Gastroesophageal sphincter (tissue), 4 donors: Measurements from ENCODE around the gene XYLT2. TPM values are rescaled to one million over a fixed set of nuclear protein-coding genes. Genes with fewer than 3 reads are reported as not detected.
A peak's percentile ranks its signal among the peaks of the same experiment; 100 is the strongest.

Source experiments
- ATAC-seq: fragments of 150-250 bp; one replicate; pipeline ENCODE4 v1.9.1; 2016; ENCODE audit warnings: mild to moderate bottlenecking, moderate library complexity
- H3K27ac ChIP-seq, 4 donors: fragments of 200-600 bp; sonication (generic) in 3 of 4; 1 replicate in 3 of 4; 2 replicates in 1 of 4; pipeline ENCODE4 v1.5.1; 2016 to 2019
- H3K27me3 ChIP-seq: fragments of 200-600 bp; sonication (generic); one replicate; pipeline ENCODE4 v1.5.1; 2019
- H3K36me3 ChIP-seq, 2 donors: fragments of 200-600 bp; sonication (generic); one replicate each; pipeline ENCODE4 v1.5.1; 2019; ENCODE audit warnings: control low read depth in 1 of 2
- H3K4me1 ChIP-seq, 3 donors: fragments of 200-600 bp; sonication (generic); 1 replicate in 2 of 3; 2 replicates in 1 of 3; pipeline ENCODE4 v1.5.1; 2016 to 2019; ENCODE audit warnings: control low read depth in 2 of 3
- H3K4me3 ChIP-seq, 2 donors: fragments of 200-600 bp; sonication (generic); one replicate each; pipeline ENCODE4 v1.5.1; 2019; ENCODE audit warnings: mild to moderate bottlenecking in 1 of 2, moderate library complexity in 1 of 2
- H3K9me3 ChIP-seq, 3 donors: fragments of 200-600 bp; sonication (generic); one replicate each; pipeline ENCODE4 v1.5.1; 2017 to 2019; ENCODE audit warnings: control low read depth in 2 of 3
- EP300 ChIP-seq: sonication (generic); formaldehyde crosslinking; IDR thresholded peaks from one replicate; pipeline ENCODE4 v1.6.1; 2017; ENCODE audit warnings: antibody characterized with exemption, mild to moderate bottlenecking
- POLR2A ChIP-seq, 2 donors: fragments of 450-650 bp; IDR thresholded peaks; one replicate each; pipeline ENCODE4 v1.6.1; 2017; ENCODE audit warnings: antibody characterized with exemption in 2 of 2, mild to moderate bottlenecking in 2 of 2, moderate library complexity in 1 of 2
- POLR2AphosphoS5 ChIP-seq: sonication (generic); formaldehyde crosslinking; IDR thresholded peaks from one replicate; pipeline ENCODE4 v1.6.1; 2017; ENCODE audit warnings: antibody characterized with exemption
- WGBS, 2 donors: methylation state at CpG; one replicate each; pipeline ENCODE4 v1.1.5; 2018; ENCODE audit warnings: low coverage in 1 of 2; 5-methylcytosine and 5-hydroxymethylcytosine counted together
- total RNA-seq, 4 donors: library from RNA; depleted of rRNA; stranded (reverse); fragments of >200 nt; gene quantifications; one replicate each; pipeline ENCODE4 v1.1.0, GENCODE V29; 2016
- TF ChIP-seq, protein P1 (sequence below), 4 experiments: fragments of 200-600 bp in 2 of 4; fragments of 450-650 bp in 2 of 4; sonication (generic) in 1 of 4; IDR thresholded peaks; one replicate each; pipeline ENCODE4 v1.5.1; 2017 to 2019; ENCODE audit warnings: antibody characterized with exemption in 4 of 4, mild to moderate bottlenecking in 2 of 4, moderate library complexity in 2 of 4

The XYLT2 gene
- total RNA-seq, 4 donors from 2014 or later, result 19.4 to 30.7 (median 23.4) TPM

DNA sequence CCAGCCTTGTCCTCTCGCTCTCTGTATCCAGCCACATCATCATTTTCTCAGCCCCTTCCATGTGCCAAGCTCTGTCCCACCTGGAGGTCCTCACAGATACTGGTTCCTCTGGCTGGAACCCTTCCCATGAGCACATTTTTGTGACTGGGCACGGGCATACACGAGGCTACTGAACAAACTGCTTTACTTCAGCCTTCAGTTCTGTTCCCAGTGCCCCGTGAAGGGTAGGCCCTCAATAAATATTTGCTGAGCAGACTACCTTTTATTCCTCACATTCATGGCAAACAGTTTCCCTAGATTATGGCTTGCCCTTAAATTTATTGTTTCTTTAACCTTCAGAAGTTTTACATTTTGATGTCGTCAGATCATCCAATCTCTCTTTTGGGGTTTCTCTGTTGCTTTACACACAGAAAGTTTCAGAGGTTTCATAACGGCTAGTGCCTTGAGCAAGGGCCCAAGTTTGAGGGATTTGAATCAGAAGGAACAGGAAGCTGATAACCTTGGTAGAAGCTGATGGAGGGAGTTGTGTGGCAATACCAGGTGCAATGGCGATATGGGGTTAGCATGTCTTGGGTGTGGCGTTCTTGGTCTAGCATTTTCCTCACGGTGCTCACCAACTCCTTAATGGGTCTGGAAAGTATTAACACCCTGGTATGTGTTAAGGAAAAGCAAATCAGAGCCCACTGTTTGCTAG is 43.9 kb upstream of the XYLT2 start:
- no peaks in the 10 kb centered on the region for H3K36me3 ChIP-seq
- no peak overlapping the region for H3K4me3 ChIP-seq
- TF ChIP-seq POLR2AphosphoS5 (no peak), POLR2A (IDR thresholded peaks at IDR 0.05) (no peak), EP300 (no peak)
- TF ChIP-seq, protein P1, sequence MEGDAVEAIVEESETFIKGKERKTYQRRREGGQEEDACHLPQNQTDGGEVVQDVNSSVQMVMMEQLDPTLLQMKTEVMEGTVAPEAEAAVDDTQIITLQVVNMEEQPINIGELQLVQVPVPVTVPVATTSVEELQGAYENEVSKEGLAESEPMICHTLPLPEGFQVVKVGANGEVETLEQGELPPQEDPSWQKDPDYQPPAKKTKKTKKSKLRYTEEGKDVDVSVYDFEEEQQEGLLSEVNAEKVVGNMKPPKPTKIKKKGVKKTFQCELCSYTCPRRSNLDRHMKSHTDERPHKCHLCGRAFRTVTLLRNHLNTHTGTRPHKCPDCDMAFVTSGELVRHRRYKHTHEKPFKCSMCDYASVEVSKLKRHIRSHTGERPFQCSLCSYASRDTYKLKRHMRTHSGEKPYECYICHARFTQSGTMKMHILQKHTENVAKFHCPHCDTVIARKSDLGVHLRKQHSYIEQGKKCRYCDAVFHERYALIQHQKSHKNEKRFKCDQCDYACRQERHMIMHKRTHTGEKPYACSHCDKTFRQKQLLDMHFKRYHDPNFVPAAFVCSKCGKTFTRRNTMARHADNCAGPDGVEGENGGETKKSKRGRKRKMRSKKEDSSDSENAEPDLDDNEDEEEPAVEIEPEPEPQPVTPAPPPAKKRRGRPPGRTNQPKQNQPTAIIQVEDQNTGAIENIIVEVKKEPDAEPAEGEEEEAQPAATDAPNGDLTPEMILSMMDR (IDR thresholded peaks at IDR 0.05), result no peak
- peaks cover 0 to 22% (median 8%) of the 10 kb centered on the region in 3 donors for H3K4me1 ChIP-seq
- no peaks in the 10 kb centered on the region for H3K9me3 ChIP-seq
- no peak overlapping the region for H3K27ac ChIP-seq
- ATAC-seq, result no peak
- no peaks in the 10 kb centered on the region for H3K27me3 ChIP-seq
- WGBS, 2 donors, result 79 to 90% methylated on average over 5 to 9 of the region's 9 CpGs

DNA sequence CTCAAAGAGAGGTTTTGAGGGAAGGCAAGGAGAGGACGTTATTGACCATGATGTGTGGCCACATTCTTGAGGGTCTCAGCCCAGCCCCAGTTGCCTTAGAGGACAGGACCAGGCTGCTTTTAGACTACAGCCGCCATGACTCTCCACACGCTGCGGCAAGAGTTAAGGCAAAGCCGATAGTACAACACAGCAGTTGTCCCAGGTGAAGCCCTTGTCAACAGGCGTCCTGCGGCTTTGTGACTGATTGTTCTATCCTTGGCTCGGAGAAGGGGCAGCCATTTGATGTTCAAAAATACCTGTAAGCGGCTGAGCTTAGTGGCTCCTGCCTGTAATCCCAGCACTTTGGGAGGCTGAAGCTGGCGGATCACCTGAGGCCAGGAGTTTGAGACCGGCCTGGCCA is 42.9 kb upstream of the XYLT2 start:
- no peaks in the 10 kb centered on the region for H3K36me3 ChIP-seq
- no peak for ATAC-seq

DNA sequence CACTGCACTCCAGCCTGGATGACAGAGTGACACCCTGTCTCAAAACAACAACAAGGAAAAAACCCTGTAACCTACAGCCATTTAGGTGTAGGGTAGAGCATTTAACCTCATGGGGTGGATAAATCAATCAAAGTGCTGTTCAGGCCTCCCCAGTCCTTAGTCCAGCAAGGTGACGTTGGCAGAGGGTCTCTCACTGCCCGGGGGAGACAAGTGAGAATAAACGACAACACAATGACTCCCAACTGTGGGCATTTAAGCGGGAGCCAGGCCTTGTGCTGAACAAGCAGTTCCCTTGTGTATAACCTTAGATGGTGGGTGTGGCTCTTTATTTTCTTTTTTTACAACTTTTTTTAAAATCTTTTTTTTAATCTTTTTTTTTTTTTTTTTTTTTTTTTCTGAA is 42.3 kb upstream of the XYLT2 start:
- TF ChIP-seq, protein P1 (IDR thresholded peaks at IDR 0.05), result no peak
- TF ChIP-seq POLR2A (IDR thresholded peaks at IDR 0.05) (no peak), EP300 (no peak), POLR2AphosphoS5 (no peak)
- H3K36me3 ChIP-seq, result no peaks in the 10 kb centered on the region
- H3K27ac ChIP-seq, result no peak overlapping the region
- no peak for ATAC-seq
- H3K27me3 ChIP-seq, result no peaks in the 10 kb centered on the region
- WGBS, 2 donors, result 92 to 93% methylated on average over 4 of the region's 4 CpGs
- peaks cover 0 to 18% (median 8%) of the 10 kb centered on the region in 3 donors for H3K4me1 ChIP-seq
- no peaks in the 10 kb centered on the region for H3K9me3 ChIP-seq
- no peak overlapping the region for H3K4me3 ChIP-seq

More for the DNA sequence above, 42.9 kb upstream of the XYLT2 start:
- Histone ChIP-seq H3K9me3 (no peaks in the 10 kb centered on the region), H3K27me3 (no peaks in the 10 kb centered on the region), H3K27ac (no peak overlapping the region), H3K4me1 (peaks cover 0 to 18% (median 8%) of the 10 kb centered on the region in 3 donors), H3K4me3 (no peak overlapping the region)
- TF ChIP-seq POLR2AphosphoS5, result no peak
- TF ChIP-seq EP300, result no peak
- TF ChIP-seq, protein P1 (IDR thresholded peaks at IDR 0.05), result no peak
- no peak for TF ChIP-seq POLR2A (IDR thresholded peaks at IDR 0.05)
- 70 to 87% methylated on average over 2 to 6 of the region's 11 CpGs for WGBS, 2 donors

DNA sequence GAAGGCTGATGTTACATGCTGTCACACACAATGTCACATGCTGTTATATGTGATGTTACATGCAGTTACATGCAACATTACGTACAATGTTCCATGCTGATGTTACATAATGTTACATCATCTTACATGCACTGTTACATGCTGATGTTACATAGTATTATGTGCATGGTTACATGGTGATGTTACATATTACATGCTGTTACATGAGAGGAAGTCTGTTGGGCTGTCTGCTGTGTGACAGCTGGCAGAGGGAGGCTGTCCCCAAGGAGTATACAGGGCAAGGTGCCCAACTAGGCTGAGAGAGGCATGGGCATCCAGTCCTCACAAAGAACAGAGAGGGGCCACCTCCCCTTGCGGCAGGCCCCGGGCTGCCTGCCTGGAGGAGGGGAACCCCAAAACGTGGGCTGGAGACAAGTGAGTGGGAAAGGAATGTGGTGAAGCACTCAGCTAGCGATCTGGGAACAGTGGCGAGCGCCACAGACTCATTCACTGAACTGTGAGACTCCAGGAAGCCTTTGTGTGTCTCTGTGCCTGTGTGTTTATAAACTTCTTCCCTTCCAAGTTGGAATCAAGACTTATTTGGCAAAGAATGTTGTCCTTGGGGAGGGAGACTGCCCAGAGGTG is 41.0 kb upstream of the XYLT2 start:
- Histone ChIP-seq H3K27ac (peak overlapping the region in 1 of 4 donors; percentile 7), H3K27me3 (no peaks in the 10 kb centered on the region), H3K4me1 (peaks cover 0 to 18% (median 8%) of the 10 kb centered on the region in 3 donors), H3K36me3 (no peaks in the 10 kb centered on the region), H3K4me3 (no peak overlapping the region), H3K9me3 (no peaks in the 10 kb centered on the region)
- peak; percentile 45 for ATAC-seq
- WGBS, 2 donors, result 0 to 22% methylated on average over 4 to 5 of the region's 7 CpGs
- TF ChIP-seq, protein P1 (IDR thresholded peaks at IDR 0.05), result no peak
- TF ChIP-seq EP300 (no peak), POLR2A (IDR thresholded peaks at IDR 0.05) (no peak), POLR2AphosphoS5 (no peak)

DNA sequence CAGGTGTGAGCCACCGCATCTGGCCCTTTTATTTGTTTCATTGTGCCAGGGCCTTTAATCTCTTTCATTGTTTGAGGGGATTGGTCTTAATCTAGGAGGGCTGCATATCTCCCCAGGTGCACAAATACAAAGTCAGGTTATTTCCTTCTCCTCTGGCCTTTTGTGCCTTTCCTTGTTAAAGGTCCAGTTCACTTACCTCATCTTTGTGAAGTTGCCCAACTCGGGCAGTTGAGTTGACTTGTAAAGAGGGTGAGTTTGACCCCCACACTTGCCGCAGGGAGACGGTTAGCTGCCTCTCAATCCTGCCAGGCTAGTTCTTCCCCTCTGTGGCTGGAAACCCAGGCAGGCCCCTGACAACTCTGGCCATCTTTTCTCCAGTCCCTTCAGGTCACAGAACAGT is 38.3 kb upstream of the XYLT2 start:
- peaks cover 0 to 18% (median 8%) of the 10 kb centered on the region in 3 donors for H3K4me1 ChIP-seq
- TF ChIP-seq EP300 (no peak), POLR2A (IDR thresholded peaks at IDR 0.05) (no peak), POLR2AphosphoS5 (no peak)
- TF ChIP-seq, protein P1 (IDR thresholded peaks at IDR 0.05), result no peak
- WGBS, 2 donors, result 89 to 100% methylated on average over 1 to 4 of the region's 4 CpGs
- H3K4me3 ChIP-seq, result no peak overlapping the region
- ATAC-seq, result no peak
- no peaks in the 10 kb centered on the region for H3K36me3 ChIP-seq
- H3K9me3 ChIP-seq, result no peaks in the 10 kb centered on the region
- H3K27me3 ChIP-seq, result peaks cover 6% of the 10 kb centered on the region
- H3K27ac ChIP-seq, result no peak overlapping the region
